Fibroblast of mammary gland (primary cell): ENCODE data around the gene MACROH2A1.
A peak's percentile ranks its signal among the peaks of the same experiment; 100 is the strongest.

Experiments used
- DNase-seq: peaks from one replicate; pipeline ENCODE4 v3.0.0-alpha.2; 2010; ENCODE audit warnings: low read depth
- H3K4me3 ChIP-seq: 2 replicates; pipeline ENCODE4 v1.5.1; 2011; ENCODE audit warnings: low read depth, mild to moderate bottlenecking, low read length, moderate library complexity; ENCODE audit not compliant: control insufficient read depth
- TF ChIP-seq, protein P1 (sequence below): conservative IDR thresholded peaks from 2 replicates; pipeline ENCODE4 v1.5.1; 2011; ENCODE audit warnings: low read depth, low read length, inconsistent platforms; ENCODE audit not compliant: control insufficient read depth, insufficient read depth

MACROH2A1 gene

DNA sequence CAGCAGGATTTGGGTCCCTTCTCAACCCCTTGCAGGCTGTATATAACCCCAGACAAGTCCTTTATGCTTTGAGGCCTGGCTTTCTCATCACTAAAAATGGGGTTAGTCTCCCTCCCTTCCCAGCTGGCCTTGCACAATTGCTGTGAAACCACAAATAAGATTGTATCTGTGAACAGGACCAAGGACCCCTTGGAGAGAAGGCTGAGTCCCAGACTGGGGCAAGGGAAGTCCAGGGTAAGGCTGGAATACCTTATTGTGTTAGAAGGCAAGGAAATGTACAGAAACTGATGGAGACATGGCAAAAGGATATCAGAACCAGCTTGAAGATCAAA, 11.4 kb downstream of the MACROH2A1 start:
- H3K4me3 ChIP-seq: no peak overlapping the region
- TF ChIP-seq, protein P1, sequence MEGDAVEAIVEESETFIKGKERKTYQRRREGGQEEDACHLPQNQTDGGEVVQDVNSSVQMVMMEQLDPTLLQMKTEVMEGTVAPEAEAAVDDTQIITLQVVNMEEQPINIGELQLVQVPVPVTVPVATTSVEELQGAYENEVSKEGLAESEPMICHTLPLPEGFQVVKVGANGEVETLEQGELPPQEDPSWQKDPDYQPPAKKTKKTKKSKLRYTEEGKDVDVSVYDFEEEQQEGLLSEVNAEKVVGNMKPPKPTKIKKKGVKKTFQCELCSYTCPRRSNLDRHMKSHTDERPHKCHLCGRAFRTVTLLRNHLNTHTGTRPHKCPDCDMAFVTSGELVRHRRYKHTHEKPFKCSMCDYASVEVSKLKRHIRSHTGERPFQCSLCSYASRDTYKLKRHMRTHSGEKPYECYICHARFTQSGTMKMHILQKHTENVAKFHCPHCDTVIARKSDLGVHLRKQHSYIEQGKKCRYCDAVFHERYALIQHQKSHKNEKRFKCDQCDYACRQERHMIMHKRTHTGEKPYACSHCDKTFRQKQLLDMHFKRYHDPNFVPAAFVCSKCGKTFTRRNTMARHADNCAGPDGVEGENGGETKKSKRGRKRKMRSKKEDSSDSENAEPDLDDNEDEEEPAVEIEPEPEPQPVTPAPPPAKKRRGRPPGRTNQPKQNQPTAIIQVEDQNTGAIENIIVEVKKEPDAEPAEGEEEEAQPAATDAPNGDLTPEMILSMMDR: no peak
- DNase-seq: peak; percentile 22

DNA sequence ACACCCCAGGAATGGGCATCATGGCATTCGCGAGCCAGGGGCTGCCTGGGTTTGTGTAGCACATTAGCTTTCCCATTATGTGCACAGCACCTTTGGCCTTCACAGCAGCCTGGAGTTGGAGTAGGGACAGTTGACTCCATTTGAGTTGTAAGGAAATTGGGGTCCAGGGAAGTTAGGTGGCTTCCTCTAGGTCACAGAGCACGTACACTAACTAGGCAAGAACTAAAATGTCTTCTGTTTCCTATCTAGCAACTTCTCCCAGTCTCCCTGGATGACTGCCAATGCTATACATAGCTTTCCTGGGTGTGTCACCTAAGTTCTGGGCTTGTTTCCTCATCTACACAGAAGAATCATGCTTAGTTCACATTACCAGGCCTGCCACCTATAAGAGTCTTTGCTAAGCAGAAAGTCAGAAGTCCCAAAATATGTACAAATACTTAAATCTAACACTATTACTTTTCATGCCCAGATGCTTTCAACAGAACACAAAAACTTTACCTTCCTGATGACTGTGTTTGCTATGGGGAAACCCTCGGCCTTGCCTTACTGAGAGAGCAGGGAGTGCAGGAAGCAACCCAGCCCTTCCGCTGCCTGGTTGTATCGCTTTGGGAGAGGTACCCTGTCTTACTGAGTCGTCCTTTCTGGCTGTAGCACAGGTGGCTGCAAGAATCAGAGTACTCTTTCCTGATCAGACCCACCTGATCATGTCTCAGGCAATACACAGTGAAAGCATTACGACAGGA, 12.0 kb downstream of the MACROH2A1 start:
- no peak overlapping the region for H3K4me3 ChIP-seq
- TF ChIP-seq, protein P1: no peak
- peak; percentile 95 for DNase-seq

DNA sequence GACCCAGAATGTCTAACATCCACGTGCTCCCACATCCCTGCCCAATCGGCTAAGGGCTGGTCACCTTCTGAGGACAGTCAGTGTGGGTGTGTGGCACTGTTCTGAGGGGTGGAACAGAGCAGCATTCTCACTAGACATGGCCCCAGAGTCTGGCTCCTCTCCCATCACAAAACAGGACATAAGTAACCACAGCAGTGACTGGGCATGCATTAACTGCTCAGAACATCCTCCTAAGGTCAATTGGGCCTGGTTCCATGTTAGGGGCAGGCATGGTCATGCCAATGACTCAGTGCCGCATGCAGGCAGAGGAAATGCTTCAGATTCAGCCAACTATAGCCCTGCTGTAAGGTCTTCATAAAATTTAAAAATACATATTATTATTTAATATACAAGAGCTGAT, 12.9 kb downstream of the MACROH2A1 start:
- TF ChIP-seq, protein P1: no peak
- DNase-seq: peak; percentile 78
- H3K4me3 ChIP-seq: no peak overlapping the region

- no peak overlapping the region for H3K4me3 ChIP-seq
- DNase-seq: no peak
- TF ChIP-seq, protein P1: no peak
Measured at GRCh38 chr5:135385576-135385975, 13.5 kb downstream of the MACROH2A1 start.

GRCh38 chr5:135384898-135385297, 14.1 kb downstream of the MACROH2A1 start:
- TF ChIP-seq, protein P1: no peak
- no peak overlapping the region for H3K4me3 ChIP-seq

DNA sequence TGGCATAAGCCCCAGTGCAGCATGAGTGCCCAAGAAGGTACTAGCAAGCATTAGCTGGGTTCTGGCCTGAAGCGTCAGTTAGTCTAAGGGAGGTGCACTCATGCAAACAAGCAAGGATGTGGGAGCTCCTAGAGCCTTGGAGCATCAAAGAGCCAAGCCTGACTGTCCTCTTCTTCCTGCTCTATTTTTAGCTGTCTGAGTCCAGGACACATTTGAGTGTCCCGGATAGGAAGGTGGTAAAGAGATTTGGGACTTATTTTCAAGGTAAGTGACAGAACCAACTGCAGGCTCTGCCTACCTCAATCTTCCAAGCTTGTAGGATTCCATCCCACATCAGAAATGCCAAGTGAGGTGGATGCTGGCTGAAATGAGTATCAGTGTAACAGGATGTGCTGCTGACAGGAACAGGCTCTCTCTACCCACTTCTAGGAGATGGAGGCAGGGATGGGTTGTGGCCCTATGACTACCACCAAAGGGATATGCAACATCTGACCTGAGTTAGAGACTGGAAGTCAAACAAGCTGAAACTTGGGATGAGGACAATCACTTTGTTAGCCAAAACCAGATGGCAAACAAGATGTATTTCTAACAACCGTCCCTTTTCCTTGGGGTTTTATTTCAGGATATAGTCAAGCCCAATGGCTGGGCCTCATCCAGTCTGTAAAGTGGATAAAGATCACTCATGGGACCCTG, 15.1 kb downstream of the MACROH2A1 start:
- no peak overlapping the region for H3K4me3 ChIP-seq
- no peak for DNase-seq
- TF ChIP-seq, protein P1: no peak

More at GRCh38 chr5:135384898-135385297, 14.1 kb downstream of the MACROH2A1 start:
- no peak for DNase-seq

GRCh38 chr5:135382981-135383380, 16.1 kb downstream of the MACROH2A1 start:
- TF ChIP-seq, protein P1: no peak
- no peak overlapping the region for H3K4me3 ChIP-seq
- DNase-seq: no peak
